ENCODE results near the gene IFNGR1.
"Not testable (repeated sequence)": the region's sequence is repeated elsewhere in the genome, so short reads cannot be mapped to it uniquely, and the experiment has no call there.

Gene IFNGR1

DNA sequence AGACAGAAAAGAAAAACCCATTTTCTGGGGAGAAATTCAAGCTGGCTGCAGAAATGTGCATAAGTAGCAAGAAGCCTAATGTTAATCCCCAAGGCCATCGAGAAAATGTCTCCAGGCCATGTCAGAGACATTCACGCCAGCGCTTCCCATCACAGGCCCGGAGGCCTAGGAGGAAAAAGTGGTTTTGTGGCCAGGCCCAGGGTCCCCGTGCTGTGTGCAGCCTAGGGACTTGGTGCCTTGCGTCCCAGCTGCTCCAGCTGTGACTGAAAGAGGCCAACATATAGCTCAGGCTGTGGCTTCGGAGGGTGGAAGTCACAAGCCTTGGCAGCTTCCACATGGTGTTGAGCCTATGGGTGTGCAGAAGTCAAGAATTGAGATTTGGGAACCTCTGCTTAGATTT lies 10.9 kb downstream of the IFNGR1 start:
- POLR2A ChIA-PET: no interaction called here
- DNase-seq (ENCODE audit: extremely low spot score): no peak
- TF ChIP-seq ELF4 (IDR thresholded peaks at IDR 0.05) (no peak), FOXA1 (IDR thresholded peaks at IDR 0.05) (no peak), TARDBP (IDR thresholded peaks at IDR 0.05) (no peak), SUZ12 (IDR thresholded peaks at IDR 0.05) (no peak), HDGF (IDR thresholded peaks at IDR 0.05; ENCODE audit: borderline replicate concordance) (no peak), LEF1 (IDR thresholded peaks at IDR 0.05; ENCODE audit: borderline replicate concordance) (no peak), FOXM1 (IDR thresholded peaks at IDR 0.05; ENCODE audit: borderline replicate concordance) (no peak), BHLHE40 (IDR thresholded peaks at IDR 0.05; ENCODE audit: borderline replicate concordance) (no peak), NFRKB (IDR thresholded peaks at IDR 0.05) (no peak), ARNT (IDR thresholded peaks at IDR 0.05) (no peak), CTBP1 (IDR thresholded peaks at IDR 0.05; ENCODE audit: borderline replicate concordance) (no peak), SP1 (IDR thresholded peaks at IDR 0.05) (no peak), ZNF384 (IDR thresholded peaks at IDR 0.05) (no peak), L3MBTL2 (conservative IDR thresholded peaks at IDR 0.05) (no peak), FOXK2 (IDR thresholded peaks at IDR 0.05) (no peak)
- TF ChIP-seq, protein P1, sequence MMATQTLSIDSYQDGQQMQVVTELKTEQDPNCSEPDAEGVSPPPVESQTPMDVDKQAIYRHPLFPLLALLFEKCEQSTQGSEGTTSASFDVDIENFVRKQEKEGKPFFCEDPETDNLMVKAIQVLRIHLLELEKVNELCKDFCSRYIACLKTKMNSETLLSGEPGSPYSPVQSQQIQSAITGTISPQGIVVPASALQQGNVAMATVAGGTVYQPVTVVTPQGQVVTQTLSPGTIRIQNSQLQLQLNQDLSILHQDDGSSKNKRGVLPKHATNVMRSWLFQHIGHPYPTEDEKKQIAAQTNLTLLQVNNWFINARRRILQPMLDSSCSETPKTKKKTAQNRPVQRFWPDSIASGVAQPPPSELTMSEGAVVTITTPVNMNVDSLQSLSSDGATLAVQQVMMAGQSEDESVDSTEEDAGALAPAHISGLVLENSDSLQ (IDR thresholded peaks at IDR 0.05): no peak
- CTCF ChIA-PET: no interaction called here

DNA sequence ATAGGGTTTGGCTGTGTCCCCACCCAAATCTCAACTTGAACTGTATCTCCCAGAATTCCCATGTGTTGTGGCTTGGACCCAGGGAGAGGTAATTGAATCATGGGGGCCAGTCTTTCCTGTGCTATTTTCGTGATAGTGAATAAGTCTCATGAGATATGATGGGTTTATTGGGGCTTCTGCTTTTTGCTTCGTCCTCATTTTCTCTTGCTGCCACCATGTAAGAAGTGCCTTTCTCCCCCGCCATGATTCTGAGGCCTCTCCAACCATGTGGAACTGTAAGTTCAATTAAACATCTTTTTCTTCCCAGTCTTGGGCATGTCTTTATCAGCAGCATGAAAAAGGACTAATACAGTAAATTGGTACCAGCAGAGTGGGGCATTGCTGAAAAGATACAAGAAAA lies 11.7 kb downstream of the IFNGR1 start:
- CTCF ChIA-PET; DNase-seq (ENCODE audit: extremely low spot score); POLR2A ChIA-PET: not testable (repeated sequence)

DNA sequence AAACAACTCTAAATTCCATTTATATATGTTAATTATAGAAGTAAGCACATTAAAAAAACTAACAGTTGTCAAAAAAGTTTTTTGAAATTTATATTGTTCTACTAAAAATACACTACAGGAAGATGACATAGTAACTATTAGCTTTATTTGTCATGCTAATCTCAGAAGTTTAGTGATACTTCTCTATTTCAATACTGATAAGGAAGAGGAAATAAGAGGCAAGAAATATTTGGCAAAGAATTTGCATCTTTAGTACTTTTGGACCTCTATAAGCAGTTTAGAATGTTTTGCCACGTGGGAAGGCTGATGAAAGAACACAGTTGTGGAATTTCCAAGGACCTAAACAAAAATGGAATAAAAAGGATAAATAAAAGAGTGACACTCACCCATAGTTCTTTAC lies 12.6 kb downstream of the IFNGR1 start:
- ChIA-PET CTCF (no interaction called here), POLR2A (no interaction called here)
- TF ChIP-seq LEF1 (IDR thresholded peaks at IDR 0.05; ENCODE audit: borderline replicate concordance): no peak
- TF ChIP-seq ELF4 (IDR thresholded peaks at IDR 0.05): no peak
- TF ChIP-seq L3MBTL2 (conservative IDR thresholded peaks at IDR 0.05): no peak
- TF ChIP-seq SUZ12 (IDR thresholded peaks at IDR 0.05): no peak
- no peak for TF ChIP-seq FOXM1 (IDR thresholded peaks at IDR 0.05; ENCODE audit: borderline replicate concordance)
- no peak for TF ChIP-seq BHLHE40 (IDR thresholded peaks at IDR 0.05; ENCODE audit: borderline replicate concordance)
- no peak for TF ChIP-seq NFRKB (IDR thresholded peaks at IDR 0.05)
- TF ChIP-seq ZNF384 (IDR thresholded peaks at IDR 0.05): no peak
- TF ChIP-seq ARNT (IDR thresholded peaks at IDR 0.05): no peak
- TF ChIP-seq FOXA1 (IDR thresholded peaks at IDR 0.05): no peak
- no peak for TF ChIP-seq FOXK2 (IDR thresholded peaks at IDR 0.05)
- TF ChIP-seq, protein P1 (IDR thresholded peaks at IDR 0.05): no peak
- TF ChIP-seq CTBP1 (IDR thresholded peaks at IDR 0.05; ENCODE audit: borderline replicate concordance): no peak
- no peak for TF ChIP-seq HDGF (IDR thresholded peaks at IDR 0.05; ENCODE audit: borderline replicate concordance)
- TF ChIP-seq SP1 (IDR thresholded peaks at IDR 0.05): no peak
- TF ChIP-seq TARDBP (IDR thresholded peaks at IDR 0.05): no peak
- no peak for DNase-seq (ENCODE audit: extremely low spot score)

DNA sequence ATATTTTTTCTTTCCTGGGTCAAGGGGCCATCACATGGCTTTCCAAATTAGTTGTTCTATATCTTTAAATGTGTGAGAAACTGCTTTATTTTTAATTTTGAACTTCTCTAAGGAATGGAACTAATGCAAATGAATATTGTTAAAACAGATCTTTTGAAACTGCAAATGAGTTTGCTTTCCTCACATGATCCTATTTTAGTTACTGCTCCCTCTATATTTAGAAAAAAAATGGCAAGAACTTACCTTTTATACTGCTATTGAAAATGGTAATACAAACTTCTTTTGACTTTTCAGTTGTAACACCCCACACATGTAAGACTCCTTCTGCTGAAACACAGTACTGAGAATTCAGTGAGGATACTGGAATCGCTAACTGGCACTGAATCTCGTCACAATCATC lies 15.9 kb downstream of the IFNGR1 start:
- DNase-seq (ENCODE audit: extremely low spot score): no peak
- POLR2A ChIA-PET: no interaction called here
- TF ChIP-seq BHLHE40 (IDR thresholded peaks at IDR 0.05; ENCODE audit: borderline replicate concordance) (no peak), ZNF384 (IDR thresholded peaks at IDR 0.05) (no peak), FOXM1 (IDR thresholded peaks at IDR 0.05; ENCODE audit: borderline replicate concordance) (no peak), ARNT (IDR thresholded peaks at IDR 0.05) (no peak), FOXK2 (IDR thresholded peaks at IDR 0.05) (no peak), ELF4 (IDR thresholded peaks at IDR 0.05) (no peak), L3MBTL2 (conservative IDR thresholded peaks at IDR 0.05) (no peak), SP1 (IDR thresholded peaks at IDR 0.05) (no peak), TARDBP (IDR thresholded peaks at IDR 0.05) (no peak), SUZ12 (IDR thresholded peaks at IDR 0.05) (no peak), LEF1 (IDR thresholded peaks at IDR 0.05; ENCODE audit: borderline replicate concordance) (no peak), FOXA1 (IDR thresholded peaks at IDR 0.05) (no peak), CTBP1 (IDR thresholded peaks at IDR 0.05; ENCODE audit: borderline replicate concordance) (no peak), NFRKB (IDR thresholded peaks at IDR 0.05) (no peak), HDGF (IDR thresholded peaks at IDR 0.05; ENCODE audit: borderline replicate concordance) (no peak)
- TF ChIP-seq, protein P1 (IDR thresholded peaks at IDR 0.05): no peak
- CTCF ChIA-PET: no interaction called here

DNA sequence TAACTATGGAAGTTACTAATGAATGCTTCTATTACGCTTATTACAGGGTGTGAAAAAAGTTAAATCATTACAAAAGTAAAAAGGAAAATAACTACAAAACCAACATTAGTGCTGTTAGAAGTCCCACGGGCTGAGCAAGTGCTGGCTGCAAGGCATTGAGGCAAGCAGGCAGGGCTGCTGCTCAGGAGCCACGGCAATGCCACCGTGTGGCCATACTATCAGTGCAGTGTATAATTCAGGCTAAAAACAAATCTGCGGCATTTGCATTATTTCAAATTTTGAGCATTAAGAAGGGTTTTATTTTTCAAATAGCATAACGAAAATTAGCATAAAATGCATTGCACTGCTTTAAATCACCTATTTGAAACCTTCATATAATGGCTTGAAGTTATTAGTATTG lies 17.1 kb downstream of the IFNGR1 start:
- POLR2A ChIA-PET: no interaction called here
- no peak for TF ChIP-seq CTBP1 (IDR thresholded peaks at IDR 0.05; ENCODE audit: borderline replicate concordance)
- no peak for TF ChIP-seq NFRKB (IDR thresholded peaks at IDR 0.05)
- no peak for TF ChIP-seq FOXM1 (IDR thresholded peaks at IDR 0.05; ENCODE audit: borderline replicate concordance)
- TF ChIP-seq FOXK2 (IDR thresholded peaks at IDR 0.05): no peak
- no peak for TF ChIP-seq ELF4 (IDR thresholded peaks at IDR 0.05)
- TF ChIP-seq BHLHE40 (IDR thresholded peaks at IDR 0.05; ENCODE audit: borderline replicate concordance): no peak
- TF ChIP-seq HDGF (IDR thresholded peaks at IDR 0.05; ENCODE audit: borderline replicate concordance): no peak
- TF ChIP-seq, protein P1 (IDR thresholded peaks at IDR 0.05): no peak
- TF ChIP-seq FOXA1 (IDR thresholded peaks at IDR 0.05): no peak
- TF ChIP-seq L3MBTL2 (conservative IDR thresholded peaks at IDR 0.05): no peak
- TF ChIP-seq ARNT (IDR thresholded peaks at IDR 0.05): no peak
- TF ChIP-seq ZNF384 (IDR thresholded peaks at IDR 0.05): no peak
- CTCF ChIA-PET: no interaction called here
- DNase-seq (ENCODE audit: extremely low spot score): no peak

DNA sequence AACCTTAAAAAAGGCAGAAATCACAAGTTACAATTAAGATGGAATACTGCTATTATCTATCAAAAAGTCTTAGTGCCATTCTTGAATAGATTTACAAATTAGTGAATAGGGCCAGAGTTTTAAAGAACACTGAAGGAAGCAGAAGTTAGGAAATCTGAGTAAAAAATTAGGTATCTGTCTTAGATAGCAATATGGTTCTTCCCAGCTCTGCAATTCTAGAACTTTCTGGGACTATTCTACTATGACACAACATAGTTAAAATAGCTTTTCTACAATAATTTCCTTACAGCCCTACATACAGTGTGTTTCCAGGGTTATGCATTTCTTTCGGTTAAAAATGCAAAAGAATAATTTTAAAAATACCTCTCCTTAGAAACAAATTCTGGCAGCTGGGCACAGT lies 18.2 kb downstream of the IFNGR1 start:
- POLR2A ChIA-PET: no interaction called here

More for the DNA sequence above, 18.2 kb downstream of the IFNGR1 start:
- DNase-seq (ENCODE audit: extremely low spot score): no peak
- TF ChIP-seq ARNT (IDR thresholded peaks at IDR 0.05) (no peak), BHLHE40 (IDR thresholded peaks at IDR 0.05; ENCODE audit: borderline replicate concordance) (no peak), SUZ12 (IDR thresholded peaks at IDR 0.05) (no peak), TARDBP (IDR thresholded peaks at IDR 0.05) (no peak), FOXA1 (IDR thresholded peaks at IDR 0.05) (no peak), CTBP1 (IDR thresholded peaks at IDR 0.05; ENCODE audit: borderline replicate concordance) (no peak), FOXM1 (IDR thresholded peaks at IDR 0.05; ENCODE audit: borderline replicate concordance) (no peak), LEF1 (IDR thresholded peaks at IDR 0.05; ENCODE audit: borderline replicate concordance) (no peak), FOXK2 (IDR thresholded peaks at IDR 0.05) (no peak), SP1 (IDR thresholded peaks at IDR 0.05) (no peak), ZNF384 (IDR thresholded peaks at IDR 0.05) (no peak)
- TF ChIP-seq, protein P1 (IDR thresholded peaks at IDR 0.05): no peak
- CTCF ChIA-PET: no interaction called here
